Upper lobe of right lung (tissue), 1 donor: Measurements from ENCODE around the gene TCF7L2. TPM values are rescaled to one million over a fixed set of nuclear protein-coding genes. Genes with fewer than 3 reads are reported as not detected.
"Not testable (repeated sequence)": the region's sequence is repeated elsewhere in the genome, so short reads cannot be mapped to it uniquely, and the experiment has no call there.

ENCODE experiments used
- ATAC-seq: fragments of 200-7000 bp; cut with Tn5 transposase; one replicate; pipeline ENCODE4 v1.9.1; 2020; ENCODE audit warnings: mild to moderate bottlenecking, moderate library complexity
- DNase-seq: peaks from one replicate; pipeline ENCODE4 v3.0.0-alpha.2; 2020
- H3K27ac ChIP-seq: fragments of 200-600 bp; one replicate; pipeline ENCODE4 v1.8.0; 2022
- H3K27me3 ChIP-seq: fragments of 200-600 bp; one replicate; pipeline ENCODE4 v1.8.0; 2022; ENCODE audit warnings: mild to moderate bottlenecking
- H3K36me3 ChIP-seq: fragments of 200-600 bp; one replicate; pipeline ENCODE4 v1.8.0; 2022
- H3K4me1 ChIP-seq: fragments of 200-600 bp; one replicate; pipeline ENCODE4 v1.8.0; 2022
- H3K4me3 ChIP-seq: fragments of 200-600 bp; one replicate; pipeline ENCODE4 v1.8.0; 2022; ENCODE audit warnings: mild to moderate bottlenecking
- H3K9me3 ChIP-seq: fragments of 200-600 bp; one replicate; pipeline ENCODE4 v1.8.0; 2022
- intact Hi-C: fragments of 100-400 bp; cut with DNase I; formaldehyde crosslinking; loops from one replicate; pipeline ENCODE4 v1.11.0; 2022
- total RNA-seq: library from RNA; stranded (reverse); fragmentation: NEBNext Ultra II Directional; extraction: Animal tissue kit (Norgen Biotek cat#: 25700); gene quantifications from one replicate; pipeline ENCODE4 v1.2.1, GENCODE V29; 2021
- TF ChIP-seq, protein P1 (sequence below): fragments of 200-600 bp; IDR thresholded peaks from one replicate; pipeline ENCODE4 v1.8.0; 2022; ENCODE audit warnings: antibody characterized with exemption
- donor health status: DM: no; HTN: yes; CAD: no; lungs with severe emphysema.

The TCF7L2 gene
- total RNA-seq, 1 donor from 2014 or later: 47.4 TPM

DNA sequence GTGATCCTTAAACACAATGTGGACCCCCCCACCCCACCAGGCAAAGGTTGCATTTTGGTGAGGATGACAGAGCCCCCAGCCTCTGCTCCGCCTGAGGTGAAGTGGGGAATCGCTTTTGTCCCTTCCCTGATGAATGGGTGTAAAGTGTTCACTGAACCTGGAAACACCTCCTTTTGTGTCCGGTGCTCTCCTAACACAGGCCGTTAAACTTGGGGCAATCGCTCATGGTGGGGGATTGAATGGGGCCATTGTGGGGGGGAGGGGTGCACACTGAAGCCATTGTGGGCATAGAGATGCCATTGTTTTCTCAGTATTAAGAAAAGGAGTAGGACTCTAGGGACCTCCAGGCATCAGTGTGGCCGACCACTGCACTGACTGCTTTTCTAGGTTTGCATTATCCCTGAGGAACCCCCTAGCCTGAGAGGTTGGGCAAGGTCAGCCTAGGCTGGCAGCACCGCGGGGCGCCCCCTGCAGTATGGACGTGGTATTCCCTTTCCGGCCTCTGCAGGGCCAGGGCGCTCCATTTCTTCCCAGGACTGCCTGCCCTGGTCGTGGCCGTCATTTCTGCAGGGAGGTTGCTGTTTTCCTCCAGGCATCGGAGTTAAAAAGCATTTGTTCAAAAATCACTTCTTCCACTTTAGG is 158.3 kb downstream of the TCF7L2 start:
- ATAC-seq (peak; percentile 66), DNase-seq (peak; percentile 73)
- intact Hi-C loops: no loop called here
- no peak overlapping the region for H3K27ac ChIP-seq
- TF ChIP-seq, protein P1, sequence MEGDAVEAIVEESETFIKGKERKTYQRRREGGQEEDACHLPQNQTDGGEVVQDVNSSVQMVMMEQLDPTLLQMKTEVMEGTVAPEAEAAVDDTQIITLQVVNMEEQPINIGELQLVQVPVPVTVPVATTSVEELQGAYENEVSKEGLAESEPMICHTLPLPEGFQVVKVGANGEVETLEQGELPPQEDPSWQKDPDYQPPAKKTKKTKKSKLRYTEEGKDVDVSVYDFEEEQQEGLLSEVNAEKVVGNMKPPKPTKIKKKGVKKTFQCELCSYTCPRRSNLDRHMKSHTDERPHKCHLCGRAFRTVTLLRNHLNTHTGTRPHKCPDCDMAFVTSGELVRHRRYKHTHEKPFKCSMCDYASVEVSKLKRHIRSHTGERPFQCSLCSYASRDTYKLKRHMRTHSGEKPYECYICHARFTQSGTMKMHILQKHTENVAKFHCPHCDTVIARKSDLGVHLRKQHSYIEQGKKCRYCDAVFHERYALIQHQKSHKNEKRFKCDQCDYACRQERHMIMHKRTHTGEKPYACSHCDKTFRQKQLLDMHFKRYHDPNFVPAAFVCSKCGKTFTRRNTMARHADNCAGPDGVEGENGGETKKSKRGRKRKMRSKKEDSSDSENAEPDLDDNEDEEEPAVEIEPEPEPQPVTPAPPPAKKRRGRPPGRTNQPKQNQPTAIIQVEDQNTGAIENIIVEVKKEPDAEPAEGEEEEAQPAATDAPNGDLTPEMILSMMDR: peak; percentile 52
- no peaks in the 10 kb centered on the region for H3K36me3 ChIP-seq
- H3K27me3 ChIP-seq: no peaks in the 10 kb centered on the region
- H3K4me1 ChIP-seq: peaks cover 26% of the 10 kb centered on the region
- no peak overlapping the region for H3K4me3 ChIP-seq
- H3K9me3 ChIP-seq: no peaks in the 10 kb centered on the region

DNA sequence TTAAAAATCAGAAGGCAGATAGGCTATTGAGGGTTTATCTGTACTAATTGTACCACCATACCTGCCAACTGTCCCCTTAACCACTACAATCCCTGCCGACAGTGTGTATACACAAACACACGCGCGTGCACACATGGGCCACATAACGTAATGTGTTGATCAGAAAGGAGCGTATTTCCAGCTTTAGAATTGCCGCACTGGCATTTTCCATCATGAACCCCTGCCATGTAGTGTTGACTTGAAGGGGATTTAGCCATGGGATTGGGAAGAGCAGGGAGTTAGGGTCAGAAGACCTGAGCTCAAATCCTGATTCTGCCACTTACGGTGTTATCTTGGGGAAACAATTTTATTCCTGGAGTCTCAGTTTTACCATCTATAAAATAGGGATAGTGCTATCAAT is 158.9 kb downstream of the TCF7L2 start:
- Histone ChIP-seq H3K27me3 (no peaks in the 10 kb centered on the region), H3K27ac (no peak overlapping the region), H3K9me3 (no peaks in the 10 kb centered on the region), H3K4me3 (no peak overlapping the region), H3K36me3 (no peaks in the 10 kb centered on the region), H3K4me1 (peaks cover 21% of the 10 kb centered on the region)
- DNase-seq: no peak
- ATAC-seq: no peak
- intact Hi-C loops: no loop called here
- TF ChIP-seq, protein P1: no peak

DNA sequence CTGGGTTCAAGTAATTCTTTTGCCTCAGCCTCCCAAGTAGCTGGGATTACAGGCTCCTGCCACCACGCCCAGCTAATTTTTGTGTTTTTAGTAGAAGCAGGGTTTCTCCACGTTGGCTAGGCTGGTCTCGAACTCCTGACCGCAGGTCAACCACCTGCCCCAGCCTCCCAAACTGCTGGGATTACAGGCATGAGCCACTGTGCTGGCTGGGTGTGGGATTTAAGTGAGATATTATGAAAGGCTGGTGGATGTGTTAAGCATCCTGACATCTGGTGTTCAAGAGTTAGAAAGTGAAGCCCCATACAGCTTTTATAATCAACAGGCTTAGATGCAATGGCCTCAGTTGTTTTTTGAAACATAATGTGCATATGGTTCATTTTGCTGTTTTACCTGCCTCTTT is 159.4 kb downstream of the TCF7L2 start:
- ATAC-seq, DNase-seq, H3K36me3 ChIP-seq, H3K27me3 ChIP-seq, H3K9me3 ChIP-seq, intact Hi-C loops, H3K27ac ChIP-seq, H3K4me3 ChIP-seq: not testable (repeated sequence)
- H3K4me1 ChIP-seq: peaks cover 16% of the 10 kb centered on the region

DNA sequence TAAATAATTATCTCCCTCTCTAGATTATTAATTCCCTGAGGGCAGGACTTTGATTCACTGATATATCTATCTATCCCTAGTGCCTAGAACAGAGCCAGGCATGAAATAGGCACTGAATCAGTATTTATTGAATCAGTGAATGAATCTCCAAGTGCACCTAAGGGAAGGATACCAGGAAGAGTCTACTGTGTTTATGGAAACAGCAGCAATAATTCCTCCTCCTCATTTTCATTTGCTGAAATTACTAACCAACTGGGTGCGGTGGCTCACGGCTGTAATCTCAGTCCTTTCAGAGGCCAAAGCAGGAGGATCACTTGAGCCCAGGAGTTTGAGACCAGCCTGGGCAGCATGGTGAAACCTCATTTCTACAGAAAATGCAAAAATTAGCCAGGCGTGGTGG is 161.2 kb downstream of the TCF7L2 start:
- Histone ChIP-seq H3K4me3 (no peak overlapping the region), H3K27me3 (no peaks in the 10 kb centered on the region), H3K4me1 (peaks cover 14% of the 10 kb centered on the region), H3K9me3 (no peaks in the 10 kb centered on the region), H3K27ac (no peak overlapping the region), H3K36me3 (no peaks in the 10 kb centered on the region)
- ATAC-seq: no peak
- TF ChIP-seq, protein P1: no peak
- DNase-seq: no peak
- intact Hi-C loops: no loop called here

DNA sequence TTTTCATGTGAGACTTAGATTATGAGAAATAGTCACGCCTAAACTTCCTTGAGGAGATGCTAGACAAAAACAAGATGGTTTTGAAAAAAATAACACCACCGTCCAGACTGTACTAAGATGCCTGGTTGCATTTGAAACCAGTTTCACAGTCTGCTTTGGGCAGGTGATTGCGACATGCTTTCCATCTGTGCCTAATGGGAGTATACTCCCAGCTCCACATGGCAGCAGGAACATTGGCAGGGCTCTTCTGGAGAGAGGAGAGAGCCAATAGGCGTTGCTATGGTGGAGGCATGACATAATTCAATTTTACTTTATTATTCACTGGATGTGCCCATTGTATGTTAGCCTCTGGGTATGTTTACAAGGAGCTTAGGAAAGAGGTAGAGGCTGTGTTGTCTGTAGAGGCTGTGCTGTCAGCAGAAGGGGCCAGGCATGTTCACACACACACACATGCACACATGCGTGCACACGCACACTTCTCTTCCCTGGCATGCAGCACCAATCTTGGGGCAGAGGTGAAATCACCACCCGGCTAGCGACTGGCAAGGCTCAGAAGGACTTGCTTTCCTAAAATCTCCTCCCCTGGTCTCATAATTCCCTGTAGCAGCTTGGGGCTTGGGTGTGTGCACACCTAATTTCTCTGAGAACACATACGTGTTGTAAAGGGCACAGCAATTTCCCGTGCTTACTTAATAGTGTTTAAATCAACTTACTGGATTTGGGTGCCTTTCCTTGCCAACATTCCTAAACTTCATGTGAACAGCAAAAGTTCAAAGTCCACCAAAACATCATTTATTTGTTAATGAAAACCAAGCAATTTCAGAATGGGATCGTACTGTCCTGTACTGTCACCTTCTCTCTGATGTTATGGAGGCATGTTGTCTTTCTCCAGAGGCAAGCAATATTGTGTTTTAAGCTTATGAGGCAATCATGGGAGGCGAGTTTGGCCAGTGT is 162.1 kb downstream of the TCF7L2 start:
- no peaks in the 10 kb centered on the region for H3K27me3 ChIP-seq
- H3K9me3 ChIP-seq: no peaks in the 10 kb centered on the region
- intact Hi-C loops: no loop called here
- TF ChIP-seq, protein P1: no peak
- H3K4me3 ChIP-seq: no peak overlapping the region
- peak; percentile 68 for ATAC-seq
- H3K36me3 ChIP-seq: no peaks in the 10 kb centered on the region
- DNase-seq: no peak
- H3K27ac ChIP-seq: peak overlapping the region; percentile 7
- H3K4me1 ChIP-seq: peaks cover 14% of the 10 kb centered on the region

DNA sequence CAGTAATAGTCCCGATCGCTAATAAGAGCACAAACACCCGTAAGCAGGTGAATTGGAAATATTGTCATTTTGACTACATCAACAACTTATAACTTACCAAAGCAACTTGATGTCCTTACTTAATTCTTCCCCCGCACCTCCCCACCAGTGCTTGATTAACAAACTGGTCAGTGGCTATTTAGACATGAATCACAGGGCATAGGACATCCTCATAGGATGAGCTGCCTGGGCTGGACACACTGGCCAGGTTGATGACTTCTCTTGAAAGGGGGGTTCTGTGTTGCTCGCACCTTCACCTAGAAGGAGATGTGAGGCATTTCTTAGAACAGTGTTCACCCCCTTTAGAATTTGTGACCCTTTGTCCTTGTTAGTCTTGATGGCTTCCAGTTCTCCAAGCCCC is 163.2 kb downstream of the TCF7L2 start:
- Histone ChIP-seq H3K36me3 (no peaks in the 10 kb centered on the region), H3K4me1 (peaks cover 14% of the 10 kb centered on the region), H3K4me3 (no peak overlapping the region), H3K9me3 (no peaks in the 10 kb centered on the region), H3K27me3 (no peaks in the 10 kb centered on the region), H3K27ac (no peak overlapping the region)
- ATAC-seq: no peak
- DNase-seq: no peak
- intact Hi-C loops: no loop called here
- TF ChIP-seq, protein P1: no peak
